Tibial nerve (tissue), 4 donors: ENCODE measurements around the gene ANKHD1.

ENCODE experiments used
- EP300 ChIP-seq, 2 donors: sonication (generic); formaldehyde crosslinking; IDR thresholded peaks; one replicate each; pipeline ENCODE4 v1.6.1; 2017; ENCODE audit warnings: antibody characterized with exemption in 2 of 2, mild to moderate bottlenecking in 1 of 2
- POLR2A ChIP-seq, 2 donors: fragments of 450-650 bp; IDR thresholded peaks; one replicate each; pipeline ENCODE4 v1.6.1; 2017; ENCODE audit warnings: antibody characterized with exemption in 2 of 2, mild to moderate bottlenecking in 2 of 2, moderate library complexity in 2 of 2
- TF ChIP-seq, protein P1 (sequence below), 5 experiments: fragments of 200-600 bp in 3 of 5; fragments of 450-650 bp in 2 of 5; sonication (generic) in 3 of 5; IDR thresholded peaks; one replicate each; pipeline ENCODE4 v1.5.1; 2016 to 2019; ENCODE audit warnings: antibody characterized with exemption in 5 of 5, mild to moderate bottlenecking in 3 of 5, moderate library complexity in 2 of 5

DNA sequence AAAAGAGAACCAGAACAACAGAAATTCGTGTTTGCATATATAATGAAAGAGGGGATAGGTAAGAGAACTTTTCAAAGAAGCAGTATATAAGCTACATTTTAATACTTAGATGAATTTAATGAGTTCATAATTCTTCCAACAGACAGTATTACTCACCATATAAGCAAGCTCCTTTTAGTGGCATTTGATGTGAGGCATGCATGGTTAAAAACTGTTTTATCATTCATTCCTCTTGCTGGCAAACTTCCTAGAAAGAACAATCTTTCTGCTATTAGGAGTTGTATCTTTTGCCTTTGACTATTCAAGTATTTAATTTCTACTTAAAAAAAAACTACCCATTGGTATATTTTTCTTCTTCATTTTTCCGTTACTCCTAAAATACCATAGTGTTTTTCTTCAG lies 80.1 kb downstream of the ANKHD1 start:
- TF ChIP-seq, protein P1, sequence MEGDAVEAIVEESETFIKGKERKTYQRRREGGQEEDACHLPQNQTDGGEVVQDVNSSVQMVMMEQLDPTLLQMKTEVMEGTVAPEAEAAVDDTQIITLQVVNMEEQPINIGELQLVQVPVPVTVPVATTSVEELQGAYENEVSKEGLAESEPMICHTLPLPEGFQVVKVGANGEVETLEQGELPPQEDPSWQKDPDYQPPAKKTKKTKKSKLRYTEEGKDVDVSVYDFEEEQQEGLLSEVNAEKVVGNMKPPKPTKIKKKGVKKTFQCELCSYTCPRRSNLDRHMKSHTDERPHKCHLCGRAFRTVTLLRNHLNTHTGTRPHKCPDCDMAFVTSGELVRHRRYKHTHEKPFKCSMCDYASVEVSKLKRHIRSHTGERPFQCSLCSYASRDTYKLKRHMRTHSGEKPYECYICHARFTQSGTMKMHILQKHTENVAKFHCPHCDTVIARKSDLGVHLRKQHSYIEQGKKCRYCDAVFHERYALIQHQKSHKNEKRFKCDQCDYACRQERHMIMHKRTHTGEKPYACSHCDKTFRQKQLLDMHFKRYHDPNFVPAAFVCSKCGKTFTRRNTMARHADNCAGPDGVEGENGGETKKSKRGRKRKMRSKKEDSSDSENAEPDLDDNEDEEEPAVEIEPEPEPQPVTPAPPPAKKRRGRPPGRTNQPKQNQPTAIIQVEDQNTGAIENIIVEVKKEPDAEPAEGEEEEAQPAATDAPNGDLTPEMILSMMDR (IDR thresholded peaks at IDR 0.05), result no peak
- no peak for TF ChIP-seq POLR2A (IDR thresholded peaks at IDR 0.05)
- TF ChIP-seq EP300 (IDR thresholded peaks at IDR 0.05), result no peak
